GM12891 (cell line): Measurements from ENCODE around the gene ATP13A3.

Experiments
- POLR2A ChIP-seq: IDR thresholded peaks from 2 replicates; pipeline ENCODE4 v1.6.1; 2011; ENCODE audit warnings: low read depth, low read length, control low read depth
- POLR2AphosphoS5 ChIP-seq: IDR thresholded peaks from 2 replicates; pipeline ENCODE4 v1.6.1; 2011; ENCODE audit warnings: low read depth, low read length, control low read depth

GRCh38 chr3:194532591-194532990, 45.8 kb upstream of the ATP13A3 start:
- no peak for TF ChIP-seq POLR2AphosphoS5
- TF ChIP-seq POLR2A: no peak
